GM12892 (cell line): ENCODE data around the gene LTF.

Source experiments
- POLR2A ChIP-seq: IDR thresholded peaks from 2 replicates; pipeline ENCODE4 v1.6.1; 2011; ENCODE audit warnings: low read depth, low read length, control low read depth
- POLR2AphosphoS5 ChIP-seq: IDR thresholded peaks from 2 replicates; pipeline ENCODE4 v1.6.1; 2011; ENCODE audit warnings: low read depth, low read length, control low read depth

DNA sequence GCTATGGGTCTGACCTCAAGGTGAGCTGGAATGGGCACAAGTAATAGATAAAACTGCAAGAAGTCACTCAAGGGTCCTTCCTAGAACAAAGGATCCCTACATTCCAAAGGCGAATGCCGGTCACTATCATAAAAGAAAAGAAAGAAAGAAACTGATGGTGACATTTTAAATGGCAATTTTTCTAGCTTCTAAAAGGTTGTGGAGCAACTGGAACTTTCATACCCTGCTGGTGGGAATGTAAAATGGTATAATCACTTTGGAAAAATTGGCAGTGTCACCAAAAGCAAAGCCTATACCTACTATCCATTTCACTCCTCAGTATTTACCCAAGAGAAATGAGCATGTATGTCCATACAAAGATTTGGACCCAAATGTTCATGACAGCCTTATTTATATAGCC is 53.4 kb downstream of the LTF start:
- TF ChIP-seq POLR2A = no peak
- no peak for TF ChIP-seq POLR2AphosphoS5
